Spleen (tissue), 7 donors: ENCODE results near the gene PPBP.

Source experiments
- POLR2A ChIP-seq, 3 donors: fragments of 450-650 bp; IDR thresholded peaks; one replicate each; pipeline ENCODE4 v1.5.1; 2017; ENCODE audit warnings: antibody characterized with exemption in 3 of 3, mild to moderate bottlenecking in 1 of 3
- POLR2AphosphoS5 ChIP-seq, 3 donors: sonication (generic); formaldehyde crosslinking; IDR thresholded peaks; one replicate each; pipeline ENCODE4 v1.5.1; 2017; ENCODE audit warnings: antibody characterized with exemption in 3 of 3
- TF ChIP-seq, protein P1 (sequence below), 11 experiments: fragments of 200-600 bp in 7 of 11; fragments of 450-650 bp in 4 of 11; sonication (generic) in 4 of 11; IDR thresholded peaks in 8 of 11; conservative IDR thresholded peaks in 3 of 11; 1 replicate in 7 of 11; 2 replicates in 4 of 11; pipeline versions ENCODE4 v1.4.0 to v1.8.0; 2016 to 2021; ENCODE audit warnings: antibody characterized with exemption in 11 of 11, inconsistent platforms in 4 of 11, mild to moderate bottlenecking in 1 of 11
- donor health status: DM: no; HTN: no; CAD: no; lungs with moderate emphysema.
- donor health status: DM: no; HTN: no; CAD: no.
- donor health status: DM: no; HTN: no; CAD: no.

DNA sequence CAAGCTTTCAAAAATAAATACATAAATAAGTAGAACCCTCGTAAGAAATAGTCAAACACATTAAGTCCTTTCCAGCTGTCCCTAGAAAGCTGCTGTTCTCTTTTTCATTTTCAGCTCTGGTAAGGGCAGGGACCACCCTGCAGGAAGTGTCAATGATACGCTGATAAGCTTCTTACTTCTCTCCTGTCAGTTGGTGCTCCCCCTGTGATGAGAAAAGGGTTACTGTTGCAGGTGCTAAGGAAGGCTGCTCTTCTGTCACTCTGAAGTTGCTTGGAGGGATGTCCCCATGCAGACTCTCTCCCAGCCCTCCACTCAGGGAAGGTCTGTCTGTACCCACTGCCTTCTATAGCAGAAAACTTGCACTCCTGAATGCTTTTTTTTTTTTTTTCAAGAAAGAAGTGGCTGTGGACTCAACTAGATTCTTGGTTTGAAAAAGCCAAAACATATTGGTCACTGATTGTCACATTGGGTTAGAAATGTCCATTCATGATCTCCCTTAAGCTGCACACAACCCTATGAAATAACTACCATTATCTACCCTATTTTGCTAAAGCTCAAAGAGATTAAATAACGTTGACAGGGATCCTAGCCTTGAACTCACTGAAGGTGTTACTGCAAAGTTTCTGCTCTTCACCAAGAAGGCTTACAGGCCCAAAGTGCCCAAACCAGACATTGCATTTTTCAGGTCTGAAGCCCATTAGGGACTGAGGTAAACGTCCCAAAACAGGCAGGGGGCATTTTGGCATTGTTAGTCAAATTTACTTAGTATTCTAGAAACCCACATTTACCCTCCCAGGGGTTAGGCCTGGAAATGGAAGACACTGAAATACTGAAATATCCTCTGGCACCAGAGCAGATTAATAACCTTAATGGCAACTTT, 49.3 kb upstream of the PPBP start:
- TF ChIP-seq, protein P1, sequence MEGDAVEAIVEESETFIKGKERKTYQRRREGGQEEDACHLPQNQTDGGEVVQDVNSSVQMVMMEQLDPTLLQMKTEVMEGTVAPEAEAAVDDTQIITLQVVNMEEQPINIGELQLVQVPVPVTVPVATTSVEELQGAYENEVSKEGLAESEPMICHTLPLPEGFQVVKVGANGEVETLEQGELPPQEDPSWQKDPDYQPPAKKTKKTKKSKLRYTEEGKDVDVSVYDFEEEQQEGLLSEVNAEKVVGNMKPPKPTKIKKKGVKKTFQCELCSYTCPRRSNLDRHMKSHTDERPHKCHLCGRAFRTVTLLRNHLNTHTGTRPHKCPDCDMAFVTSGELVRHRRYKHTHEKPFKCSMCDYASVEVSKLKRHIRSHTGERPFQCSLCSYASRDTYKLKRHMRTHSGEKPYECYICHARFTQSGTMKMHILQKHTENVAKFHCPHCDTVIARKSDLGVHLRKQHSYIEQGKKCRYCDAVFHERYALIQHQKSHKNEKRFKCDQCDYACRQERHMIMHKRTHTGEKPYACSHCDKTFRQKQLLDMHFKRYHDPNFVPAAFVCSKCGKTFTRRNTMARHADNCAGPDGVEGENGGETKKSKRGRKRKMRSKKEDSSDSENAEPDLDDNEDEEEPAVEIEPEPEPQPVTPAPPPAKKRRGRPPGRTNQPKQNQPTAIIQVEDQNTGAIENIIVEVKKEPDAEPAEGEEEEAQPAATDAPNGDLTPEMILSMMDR (IDR thresholded peaks at IDR 0.05 in 8 of 11, conservative IDR thresholded peaks at IDR 0.05 in 3 of 11) = no peak
- no peak for TF ChIP-seq POLR2A (IDR thresholded peaks at IDR 0.05)
- no peak for TF ChIP-seq POLR2AphosphoS5 (IDR thresholded peaks at IDR 0.05)
